ENCODE measurements around the gene EP400. TPM values are rescaled to one million over a fixed set of nuclear protein-coding genes. Genes with fewer than 3 reads are reported as not detected.

The EP400 gene
- total and polyA plus RNA-seq, 2 donors (not counting 1 experiment from before 2014, with no cell fraction given), result 3.4 to 12.4 TPM

DNA sequence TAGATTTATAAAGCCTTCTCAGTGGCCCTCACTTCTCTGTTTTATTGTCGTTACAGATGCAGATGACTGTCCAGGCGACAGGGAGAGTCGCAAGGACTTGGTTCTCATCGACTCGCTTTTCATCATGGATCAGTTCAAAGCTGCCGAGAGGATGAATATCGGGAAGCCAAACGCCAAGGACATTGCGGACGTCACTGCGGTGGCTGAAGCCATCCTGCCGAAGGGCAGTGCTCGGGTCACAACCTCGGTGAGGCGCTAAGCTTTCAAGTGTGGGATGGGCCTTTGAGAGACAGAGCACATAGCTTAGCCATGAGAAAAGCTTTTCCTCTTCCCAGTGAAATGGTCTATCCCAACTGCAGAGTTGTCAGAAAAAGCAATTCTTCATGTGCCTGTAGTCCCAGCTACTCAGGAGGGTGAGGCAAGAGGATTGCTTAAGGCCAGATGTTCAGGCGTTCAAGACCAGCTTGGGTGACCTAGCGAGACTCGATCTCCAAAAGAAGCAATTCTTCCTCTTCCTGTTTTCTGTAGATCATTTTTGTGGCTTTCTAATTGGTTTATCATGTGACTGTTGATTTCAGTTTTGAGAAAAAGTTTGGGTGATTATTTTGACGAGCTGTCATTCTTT, 56.4 kb downstream of the EP400 start:
- no peaks in the 10 kb centered on the region for H3K4me1 ChIP-seq (ENCODE audit: control insufficient read depth, extremely low read depth, insufficient read depth, low read length)
- H3K27ac ChIP-seq (ENCODE audit: insufficient read depth, low read length), result no peak overlapping the region
- H3K36me3 ChIP-seq (ENCODE audit: control insufficient read depth, insufficient read depth, low read length), result peaks cover 3% of the 10 kb centered on the region
- H3K4me3 ChIP-seq (replicated peaks in 1 of 4; ENCODE audit: control extremely low read depth in 1 of 4, insufficient read depth in 1 of 4, low read depth in 3 of 4, low read length in 4 of 4), result no peak overlapping the region
- H4K20me1 ChIP-seq (ENCODE audit: control insufficient read depth, extremely low read depth, insufficient read depth, low read length), result no peaks in the 10 kb centered on the region
- no peak overlapping the region for H2AFZ ChIP-seq (ENCODE audit: low read length)
- H3K79me2 ChIP-seq (ENCODE audit: control insufficient read depth, insufficient read depth, low read length), result no peaks in the 10 kb centered on the region
- no peak overlapping the region for H3K4me2 ChIP-seq (ENCODE audit: extremely low read depth, insufficient read depth, low read length)
- H3K9ac ChIP-seq (ENCODE audit: insufficient read depth, low read length), result no peak overlapping the region
- H3K9me3 ChIP-seq (ENCODE audit: control insufficient read depth, insufficient read depth, low read depth, low read length), result no peaks in the 10 kb centered on the region
- TF ChIP-seq, protein P1, sequence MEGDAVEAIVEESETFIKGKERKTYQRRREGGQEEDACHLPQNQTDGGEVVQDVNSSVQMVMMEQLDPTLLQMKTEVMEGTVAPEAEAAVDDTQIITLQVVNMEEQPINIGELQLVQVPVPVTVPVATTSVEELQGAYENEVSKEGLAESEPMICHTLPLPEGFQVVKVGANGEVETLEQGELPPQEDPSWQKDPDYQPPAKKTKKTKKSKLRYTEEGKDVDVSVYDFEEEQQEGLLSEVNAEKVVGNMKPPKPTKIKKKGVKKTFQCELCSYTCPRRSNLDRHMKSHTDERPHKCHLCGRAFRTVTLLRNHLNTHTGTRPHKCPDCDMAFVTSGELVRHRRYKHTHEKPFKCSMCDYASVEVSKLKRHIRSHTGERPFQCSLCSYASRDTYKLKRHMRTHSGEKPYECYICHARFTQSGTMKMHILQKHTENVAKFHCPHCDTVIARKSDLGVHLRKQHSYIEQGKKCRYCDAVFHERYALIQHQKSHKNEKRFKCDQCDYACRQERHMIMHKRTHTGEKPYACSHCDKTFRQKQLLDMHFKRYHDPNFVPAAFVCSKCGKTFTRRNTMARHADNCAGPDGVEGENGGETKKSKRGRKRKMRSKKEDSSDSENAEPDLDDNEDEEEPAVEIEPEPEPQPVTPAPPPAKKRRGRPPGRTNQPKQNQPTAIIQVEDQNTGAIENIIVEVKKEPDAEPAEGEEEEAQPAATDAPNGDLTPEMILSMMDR (conservative IDR thresholded peaks at IDR 0.05 in 1 of 2, IDR thresholded peaks at IDR 0.05 in 1 of 2; ENCODE audit: low read depth in 1 of 2, low read length in 2 of 2), result no peak
- TF ChIP-seq EZH2 (IDR thresholded peaks at IDR 0.05; ENCODE audit: low read length, missing control alignments), result no peak
- H3K27me3 ChIP-seq (ENCODE audit: control insufficient read depth, insufficient read depth, low read length), result no peaks in the 10 kb centered on the region
- peak in 1 of 2 donors; percentile 36 for DNase-seq (ENCODE audit: low read depth in 2 of 2)

DNA sequence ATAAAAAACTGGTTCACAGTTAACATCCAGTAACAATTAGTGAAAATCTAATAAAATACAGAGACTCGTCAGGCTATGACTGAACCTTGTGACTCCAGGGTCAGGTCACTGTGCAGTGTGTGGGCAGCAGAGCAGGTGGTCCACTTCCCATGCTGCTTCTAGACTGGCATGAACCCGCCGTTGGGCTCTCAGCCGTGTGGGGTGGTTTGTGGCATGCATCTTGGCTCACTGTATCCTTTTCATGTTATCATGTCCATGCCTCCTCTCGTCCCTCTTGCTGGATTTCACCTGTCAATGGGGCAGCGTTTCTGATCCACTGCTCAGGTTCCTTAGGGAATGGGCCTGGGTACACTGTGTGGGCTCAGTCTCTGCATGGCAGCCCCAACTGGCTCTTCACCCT, 57.3 kb downstream of the EP400 start:
- TF ChIP-seq, protein P1 (conservative IDR thresholded peaks at IDR 0.05 in 1 of 2, IDR thresholded peaks at IDR 0.05 in 1 of 2; ENCODE audit: low read depth in 1 of 2, low read length in 2 of 2), result no peak
- TF ChIP-seq EZH2 (IDR thresholded peaks at IDR 0.05; ENCODE audit: low read length, missing control alignments), result no peak
- H3K36me3 ChIP-seq (ENCODE audit: control insufficient read depth, insufficient read depth, low read length), result peaks cover 5% of the 10 kb centered on the region
- no peak for DNase-seq (ENCODE audit: low read depth in 2 of 2)

DNA sequence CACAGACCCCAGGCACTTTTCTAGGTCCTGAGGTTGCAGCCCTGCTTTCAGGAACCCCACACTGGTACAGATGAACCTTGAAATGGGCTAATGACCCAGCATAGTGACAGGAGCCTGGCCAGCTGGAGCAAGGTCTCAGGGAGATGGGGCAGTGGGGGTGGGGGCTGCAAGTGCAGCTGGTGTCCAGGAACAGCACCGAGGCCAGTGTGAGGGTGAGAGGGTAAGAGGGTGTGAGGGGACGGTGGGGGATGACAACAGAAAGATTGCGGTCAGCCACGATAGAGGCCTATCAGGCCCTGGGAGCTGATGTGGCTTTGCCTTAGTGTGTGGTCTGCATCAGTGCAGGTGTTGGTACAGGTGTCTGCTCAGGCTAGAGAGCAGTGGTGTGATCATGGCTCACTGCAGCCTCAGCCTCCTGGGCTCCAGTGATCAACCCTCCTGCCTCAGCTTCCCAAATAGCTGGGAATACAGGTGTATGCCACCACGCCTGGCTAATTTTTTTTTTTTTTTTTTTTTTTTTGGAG, 59.7 kb downstream of the EP400 start:
- TF ChIP-seq, protein P1 (conservative IDR thresholded peaks at IDR 0.05 in 1 of 2, IDR thresholded peaks at IDR 0.05 in 1 of 2; ENCODE audit: low read depth in 1 of 2, low read length in 2 of 2), result no peak
- no peak for TF ChIP-seq EZH2 (IDR thresholded peaks at IDR 0.05; ENCODE audit: low read length, missing control alignments)
- H4K20me1 ChIP-seq (ENCODE audit: control insufficient read depth, extremely low read depth, insufficient read depth, low read length), result no peaks in the 10 kb centered on the region
- no peaks in the 10 kb centered on the region for H3K4me1 ChIP-seq (ENCODE audit: control insufficient read depth, extremely low read depth, insufficient read depth, low read length)
- H3K27ac ChIP-seq (ENCODE audit: insufficient read depth, low read length), result no peak overlapping the region
- peaks cover 8% of the 10 kb centered on the region for H3K36me3 ChIP-seq (ENCODE audit: control insufficient read depth, insufficient read depth, low read length)
- no peak overlapping the region for H3K9ac ChIP-seq (ENCODE audit: insufficient read depth, low read length)
- no peak for DNase-seq (ENCODE audit: low read depth in 2 of 2)
- H2AFZ ChIP-seq (ENCODE audit: low read length), result no peak overlapping the region
- H3K27me3 ChIP-seq (ENCODE audit: control insufficient read depth, insufficient read depth, low read length), result no peaks in the 10 kb centered on the region
- H3K4me3 ChIP-seq (replicated peaks in 1 of 4; ENCODE audit: control extremely low read depth in 1 of 4, insufficient read depth in 1 of 4, low read depth in 3 of 4, low read length in 4 of 4), result no peak overlapping the region
- H3K79me2 ChIP-seq (ENCODE audit: control insufficient read depth, insufficient read depth, low read length), result no peaks in the 10 kb centered on the region
- H3K9me3 ChIP-seq (ENCODE audit: control insufficient read depth, insufficient read depth, low read depth, low read length), result no peaks in the 10 kb centered on the region
- no peak overlapping the region for H3K4me2 ChIP-seq (ENCODE audit: extremely low read depth, insufficient read depth, low read length)

More for the DNA sequence above, 57.3 kb downstream of the EP400 start:
- H3K9ac ChIP-seq (ENCODE audit: insufficient read depth, low read length), result no peak overlapping the region
- H3K4me1 ChIP-seq (ENCODE audit: control insufficient read depth, extremely low read depth, insufficient read depth, low read length), result no peaks in the 10 kb centered on the region
- no peaks in the 10 kb centered on the region for H3K79me2 ChIP-seq (ENCODE audit: control insufficient read depth, insufficient read depth, low read length)
- no peak overlapping the region for H3K27ac ChIP-seq (ENCODE audit: insufficient read depth, low read length)
- no peaks in the 10 kb centered on the region for H3K27me3 ChIP-seq (ENCODE audit: control insufficient read depth, insufficient read depth, low read length)
- no peak overlapping the region for H3K4me3 ChIP-seq (replicated peaks in 1 of 4; ENCODE audit: control extremely low read depth in 1 of 4, insufficient read depth in 1 of 4, low read depth in 3 of 4, low read length in 4 of 4)
- H3K4me2 ChIP-seq (ENCODE audit: extremely low read depth, insufficient read depth, low read length), result no peak overlapping the region
- no peaks in the 10 kb centered on the region for H3K9me3 ChIP-seq (ENCODE audit: control insufficient read depth, insufficient read depth, low read depth, low read length)
- H2AFZ ChIP-seq (ENCODE audit: low read length), result no peak overlapping the region
- H4K20me1 ChIP-seq (ENCODE audit: control insufficient read depth, extremely low read depth, insufficient read depth, low read length), result no peaks in the 10 kb centered on the region
